Measurements from ENCODE around the gene MICA.

The MICA gene

GRCh38 chr6:31414771-31415265 is 11.4 kb downstream of the MICA start:
- H3K27me3 ChIP-seq (ENCODE audit: control insufficient read depth, insufficient read depth, low read length) = no peaks in the 10 kb centered on the region
- H2AFZ ChIP-seq = no peak overlapping the region
- no peak overlapping the region for H3K9ac ChIP-seq
- TF ChIP-seq, protein P1, sequence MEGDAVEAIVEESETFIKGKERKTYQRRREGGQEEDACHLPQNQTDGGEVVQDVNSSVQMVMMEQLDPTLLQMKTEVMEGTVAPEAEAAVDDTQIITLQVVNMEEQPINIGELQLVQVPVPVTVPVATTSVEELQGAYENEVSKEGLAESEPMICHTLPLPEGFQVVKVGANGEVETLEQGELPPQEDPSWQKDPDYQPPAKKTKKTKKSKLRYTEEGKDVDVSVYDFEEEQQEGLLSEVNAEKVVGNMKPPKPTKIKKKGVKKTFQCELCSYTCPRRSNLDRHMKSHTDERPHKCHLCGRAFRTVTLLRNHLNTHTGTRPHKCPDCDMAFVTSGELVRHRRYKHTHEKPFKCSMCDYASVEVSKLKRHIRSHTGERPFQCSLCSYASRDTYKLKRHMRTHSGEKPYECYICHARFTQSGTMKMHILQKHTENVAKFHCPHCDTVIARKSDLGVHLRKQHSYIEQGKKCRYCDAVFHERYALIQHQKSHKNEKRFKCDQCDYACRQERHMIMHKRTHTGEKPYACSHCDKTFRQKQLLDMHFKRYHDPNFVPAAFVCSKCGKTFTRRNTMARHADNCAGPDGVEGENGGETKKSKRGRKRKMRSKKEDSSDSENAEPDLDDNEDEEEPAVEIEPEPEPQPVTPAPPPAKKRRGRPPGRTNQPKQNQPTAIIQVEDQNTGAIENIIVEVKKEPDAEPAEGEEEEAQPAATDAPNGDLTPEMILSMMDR (IDR thresholded peaks at IDR 0.05) = no peak
- H3K4me2 ChIP-seq (ENCODE audit: low read length) = no peak overlapping the region
- no peaks in the 10 kb centered on the region for H3K9me3 ChIP-seq (ENCODE audit: control insufficient read depth, low read length)
- H3K4me1 ChIP-seq = no peaks in the 10 kb centered on the region
- no peak overlapping the region for H3K4me3 ChIP-seq (ENCODE audit: low read depth, low read length)
- no peak overlapping the region for H3K27ac ChIP-seq
- H3K79me2 ChIP-seq = no peaks in the 10 kb centered on the region
- H3K36me3 ChIP-seq (ENCODE audit: control insufficient read depth, insufficient read depth, low read length) = no peaks in the 10 kb centered on the region

DNA sequence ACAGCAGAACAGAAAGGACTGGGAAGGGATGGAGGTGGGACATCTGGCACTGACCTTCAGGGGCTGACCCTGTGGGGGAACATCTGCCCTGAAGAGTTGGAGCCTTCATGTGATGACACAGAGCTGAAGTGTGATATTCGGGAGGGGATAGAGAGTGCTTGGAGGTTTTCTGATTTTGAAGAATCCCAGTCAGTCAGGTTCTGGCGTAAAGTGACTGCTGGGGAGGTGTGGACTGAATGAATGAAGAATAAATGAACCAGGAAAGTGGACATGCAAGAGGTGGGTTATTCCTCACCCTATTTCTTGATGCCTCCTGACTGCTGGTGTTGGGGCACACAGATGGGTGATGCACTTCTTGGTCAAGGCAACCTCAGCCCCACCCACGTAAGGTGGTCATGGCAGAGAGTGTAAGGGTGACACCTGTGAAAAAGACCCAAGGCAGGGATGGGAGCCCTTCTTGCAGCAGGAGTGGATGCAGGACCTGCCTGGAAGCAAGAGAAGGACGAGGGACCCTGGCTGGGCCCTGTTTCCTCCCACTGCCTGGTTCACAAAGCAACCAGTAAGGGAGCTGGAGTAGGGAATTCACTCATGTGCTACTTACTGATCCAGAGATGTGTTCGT is 13.1 kb downstream of the MICA start:
- H3K27me3 ChIP-seq (ENCODE audit: control insufficient read depth, insufficient read depth, low read length) = no peaks in the 10 kb centered on the region
- H3K27ac ChIP-seq = no peak overlapping the region
- H3K9ac ChIP-seq = no peak overlapping the region
- H3K9me3 ChIP-seq (ENCODE audit: control insufficient read depth, low read length) = no peaks in the 10 kb centered on the region
- H3K4me3 ChIP-seq (ENCODE audit: low read depth, low read length) = no peak overlapping the region
- no peaks in the 10 kb centered on the region for H3K79me2 ChIP-seq
- no peaks in the 10 kb centered on the region for H3K36me3 ChIP-seq (ENCODE audit: control insufficient read depth, insufficient read depth, low read length)
- no peak overlapping the region for H2AFZ ChIP-seq
- TF ChIP-seq, protein P1 (IDR thresholded peaks at IDR 0.05) = no peak
- no peak overlapping the region for H3K4me2 ChIP-seq (ENCODE audit: low read length)
- no peaks in the 10 kb centered on the region for H3K4me1 ChIP-seq

GRCh38 chr6:31418251-31418650 is 14.9 kb downstream of the MICA start:
- no peaks in the 10 kb centered on the region for H3K27me3 ChIP-seq (ENCODE audit: control insufficient read depth, insufficient read depth, low read length)
- H3K36me3 ChIP-seq (ENCODE audit: control insufficient read depth, insufficient read depth, low read length) = no peaks in the 10 kb centered on the region
- no peak overlapping the region for H2AFZ ChIP-seq
- no peak overlapping the region for H3K4me2 ChIP-seq (ENCODE audit: low read length)
- TF ChIP-seq, protein P1 (IDR thresholded peaks at IDR 0.05) = no peak
- no peaks in the 10 kb centered on the region for H3K79me2 ChIP-seq
- no peak overlapping the region for H3K4me3 ChIP-seq (ENCODE audit: low read depth, low read length)
- H3K9me3 ChIP-seq (ENCODE audit: control insufficient read depth, low read length) = no peaks in the 10 kb centered on the region
- H3K27ac ChIP-seq = no peak overlapping the region
- no peak overlapping the region for H3K9ac ChIP-seq
- H3K4me1 ChIP-seq = no peaks in the 10 kb centered on the region

DNA sequence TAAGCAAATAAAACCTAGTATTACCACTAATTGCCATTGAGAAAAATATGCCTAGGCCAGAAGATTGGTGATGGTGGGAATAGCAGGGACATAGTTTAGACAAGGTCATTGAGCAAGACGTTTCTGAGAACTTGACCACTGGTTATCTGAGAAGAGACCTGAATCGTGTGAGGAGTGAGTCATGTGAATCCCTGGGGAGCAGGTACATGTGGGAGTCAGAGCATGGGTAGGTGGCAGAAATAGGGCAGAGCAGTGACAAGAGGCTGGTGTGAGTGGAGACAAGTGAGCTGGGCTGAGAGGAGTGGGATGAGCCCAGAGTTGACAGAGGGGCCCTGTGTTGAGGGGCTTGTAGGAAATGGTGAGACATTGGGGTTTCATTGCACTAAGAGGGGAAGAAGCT is 16.4 kb downstream of the MICA start:
- Histone ChIP-seq H3K79me2 (no peaks in the 10 kb centered on the region), H3K9ac (no peak overlapping the region), H3K9me3 (ENCODE audit: control insufficient read depth, low read length) (no peaks in the 10 kb centered on the region), H3K27me3 (ENCODE audit: control insufficient read depth, insufficient read depth, low read length) (no peaks in the 10 kb centered on the region), H3K36me3 (ENCODE audit: control insufficient read depth, insufficient read depth, low read length) (no peaks in the 10 kb centered on the region), H3K4me1 (no peaks in the 10 kb centered on the region), H2AFZ (no peak overlapping the region), H3K4me2 (ENCODE audit: low read length) (no peak overlapping the region), H3K4me3 (ENCODE audit: low read depth, low read length) (no peak overlapping the region), H3K27ac (no peak overlapping the region)
- TF ChIP-seq, protein P1 (IDR thresholded peaks at IDR 0.05) = no peak

GRCh38 chr6:31420546-31420945 is 17.2 kb downstream of the MICA start:
- Histone ChIP-seq H2AFZ (no peak overlapping the region), H3K27ac (no peak overlapping the region), H3K4me3 (ENCODE audit: low read depth, low read length) (no peak overlapping the region), H3K4me2 (ENCODE audit: low read length) (no peak overlapping the region), H3K36me3 (ENCODE audit: control insufficient read depth, insufficient read depth, low read length) (no peaks in the 10 kb centered on the region), H3K4me1 (no peaks in the 10 kb centered on the region), H3K9ac (no peak overlapping the region), H3K9me3 (ENCODE audit: control insufficient read depth, low read length) (no peaks in the 10 kb centered on the region), H3K79me2 (no peaks in the 10 kb centered on the region), H3K27me3 (ENCODE audit: control insufficient read depth, insufficient read depth, low read length) (no peaks in the 10 kb centered on the region)
- TF ChIP-seq, protein P1 (IDR thresholded peaks at IDR 0.05) = no peak
